Measurements from ENCODE around the gene GMCL2. TPM values are rescaled to one million over a fixed set of nuclear protein-coding genes. Genes with fewer than 3 reads are reported as not detected.

Gene GMCL2
- total and polyA plus RNA-seq, 11 donors: not detected

GRCh38 chr5:178191661-178192060, 4.5 kb upstream of the GMCL2 start:
- 69 to 84% (median 76%) methylated on average over 4 of the region's 4 CpGs for whole genome bisulfite sequencing, 4 donors
- no peak for DNase-seq
- peaks cover 0 to 8% (median 0%) of the 10 kb centered on the region in 12 donors for H3K4me1 ChIP-seq
- no peak overlapping the region for H3K4me3 ChIP-seq
- TF ChIP-seq POLR2A (IDR thresholded peaks at IDR 0.05): no peak
- TF ChIP-seq, protein P1, sequence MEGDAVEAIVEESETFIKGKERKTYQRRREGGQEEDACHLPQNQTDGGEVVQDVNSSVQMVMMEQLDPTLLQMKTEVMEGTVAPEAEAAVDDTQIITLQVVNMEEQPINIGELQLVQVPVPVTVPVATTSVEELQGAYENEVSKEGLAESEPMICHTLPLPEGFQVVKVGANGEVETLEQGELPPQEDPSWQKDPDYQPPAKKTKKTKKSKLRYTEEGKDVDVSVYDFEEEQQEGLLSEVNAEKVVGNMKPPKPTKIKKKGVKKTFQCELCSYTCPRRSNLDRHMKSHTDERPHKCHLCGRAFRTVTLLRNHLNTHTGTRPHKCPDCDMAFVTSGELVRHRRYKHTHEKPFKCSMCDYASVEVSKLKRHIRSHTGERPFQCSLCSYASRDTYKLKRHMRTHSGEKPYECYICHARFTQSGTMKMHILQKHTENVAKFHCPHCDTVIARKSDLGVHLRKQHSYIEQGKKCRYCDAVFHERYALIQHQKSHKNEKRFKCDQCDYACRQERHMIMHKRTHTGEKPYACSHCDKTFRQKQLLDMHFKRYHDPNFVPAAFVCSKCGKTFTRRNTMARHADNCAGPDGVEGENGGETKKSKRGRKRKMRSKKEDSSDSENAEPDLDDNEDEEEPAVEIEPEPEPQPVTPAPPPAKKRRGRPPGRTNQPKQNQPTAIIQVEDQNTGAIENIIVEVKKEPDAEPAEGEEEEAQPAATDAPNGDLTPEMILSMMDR (IDR thresholded peaks at IDR 0.05): no peak
- ATAC-seq: no peak
- H3K9me3 ChIP-seq: no peaks in the 10 kb centered on the region
- no peak overlapping the region for H3K27ac ChIP-seq
- no peaks in the 10 kb centered on the region for H3K36me3 ChIP-seq
- intact Hi-C loops (cut with DNase I): no loop called here
- peaks cover 0 to 15% (median 0%) of the 10 kb centered on the region in 9 donors for H3K27me3 ChIP-seq

- Histone ChIP-seq H3K9me3 (no peaks in the 10 kb centered on the region), H3K36me3 (no peaks in the 10 kb centered on the region), H3K27me3 (peaks cover 0 to 15% (median 0%) of the 10 kb centered on the region in 9 donors), H3K4me1 (peaks cover 0 to 8% (median 0%) of the 10 kb centered on the region in 12 donors), H3K27ac (no peak overlapping the region), H3K4me3 (no peak overlapping the region)
- WGBS, 4 donors: 39 to 73% (median 46%) methylated on average over 2 of the region's 2 CpGs
- DNase-seq (no peak), ATAC-seq (no peak)
- TF ChIP-seq, protein P1 (IDR thresholded peaks at IDR 0.05): no peak
- no peak for TF ChIP-seq POLR2A (IDR thresholded peaks at IDR 0.05)
- intact Hi-C loops (cut with DNase I): no loop called here
Observed at GRCh38 chr5:178189433-178189832, 2.3 kb upstream of the GMCL2 start.

- DNase-seq (no peak), ATAC-seq (no peak)
- H3K9me3 ChIP-seq: no peaks in the 10 kb centered on the region
- TF ChIP-seq POLR2A (IDR thresholded peaks at IDR 0.05): no peak
- TF ChIP-seq, protein P1 (IDR thresholded peaks at IDR 0.05): no peak
- no peaks in the 10 kb centered on the region for H3K36me3 ChIP-seq
- no peaks in the 10 kb centered on the region for H3K4me1 ChIP-seq
- intact Hi-C loops (cut with DNase I): no loop called here
- no peak overlapping the region for H3K4me3 ChIP-seq
- no peak overlapping the region for H3K27ac ChIP-seq
- 67 to 73% (median 71%) methylated on average over 6 of the region's 6 CpGs for WGBS, 4 donors
- no peaks in the 10 kb centered on the region for H3K27me3 ChIP-seq
Observed at GRCh38 chr5:178186427-178186826, 744 bp downstream of the GMCL2 start.

GRCh38 chr5:178182158-178182876, 4.9 kb downstream of the GMCL2 start:
- Histone ChIP-seq H3K9me3 (peaks cover 0 to 6% (median 0%) of the 10 kb centered on the region in 12 donors), H3K4me1 (no peaks in the 10 kb centered on the region), H3K27ac (no peak overlapping the region), H3K4me3 (no peak overlapping the region), H3K36me3 (no peaks in the 10 kb centered on the region), H3K27me3 (peaks cover 0 to 7% (median 3%) of the 10 kb centered on the region in 9 donors)
- intact Hi-C loops (cut with DNase I): no loop called here
- 35 to 49% (median 41%) methylated on average over 4 of the region's 4 CpGs for WGBS, 4 donors
- no peak for ATAC-seq
- DNase-seq: no peak
- TF ChIP-seq POLR2A (IDR thresholded peaks at IDR 0.05): no peak
- TF ChIP-seq, protein P1 (IDR thresholded peaks at IDR 0.05): no peak
